SK-N-MC (cell line): ENCODE results near the gene LTBP1.

Experiments
- EZH2 ChIP-seq: fragments of 200-600 bp; sonication (generic); IDR thresholded peaks from one replicate; pipeline ENCODE4 v1.6.1; 2017; ENCODE audit warnings: antibody characterized with exemption
- POLR2AphosphoS5 ChIP-seq: IDR thresholded peaks from 2 replicates; pipeline ENCODE4 v1.6.1; 2012; ENCODE audit warnings: mild to moderate bottlenecking, low read depth, low read length, borderline replicate concordance

DNA sequence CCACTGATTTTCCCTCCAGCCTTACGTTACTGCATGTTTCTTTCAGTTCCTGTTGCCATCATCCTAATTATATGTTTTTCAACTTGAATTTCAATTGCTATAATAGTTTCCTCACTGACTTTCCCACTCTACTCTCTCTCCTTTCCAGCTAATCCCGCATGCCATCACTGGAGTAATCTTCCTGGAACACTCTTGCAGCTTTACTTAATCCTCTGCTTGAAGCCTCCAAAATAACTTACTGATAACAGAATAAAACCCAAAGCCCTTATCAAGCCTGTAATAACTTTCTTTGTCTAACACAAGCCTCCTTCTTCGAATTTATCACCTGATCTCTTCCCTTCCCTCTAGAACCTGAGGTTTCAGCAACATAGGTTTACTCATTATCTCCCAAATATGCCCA, 237.3 kb downstream of the LTBP1 start:
- TF ChIP-seq POLR2AphosphoS5 (no peak), EZH2 (no peak)
